Tongue (tissue), 2 donors: Measurements from ENCODE around the gene BACH2. TPM values are rescaled to one million over a fixed set of nuclear protein-coding genes. Genes with fewer than 3 reads are reported as not detected.

Experiments
- DNase-seq: peaks from one replicate; pipeline ENCODE4 v3.0.0-alpha.2; 2015
- total RNA-seq: library from RNA; depleted of rRNA; stranded (reverse); fragments of >200 nt; gene quantifications from one replicate; pipeline ENCODE4 v1.2.3, GENCODE V29; 2014

BACH2 gene
- total RNA-seq, 1 donor from 2014 or later, result 8.3 TPM

DNA sequence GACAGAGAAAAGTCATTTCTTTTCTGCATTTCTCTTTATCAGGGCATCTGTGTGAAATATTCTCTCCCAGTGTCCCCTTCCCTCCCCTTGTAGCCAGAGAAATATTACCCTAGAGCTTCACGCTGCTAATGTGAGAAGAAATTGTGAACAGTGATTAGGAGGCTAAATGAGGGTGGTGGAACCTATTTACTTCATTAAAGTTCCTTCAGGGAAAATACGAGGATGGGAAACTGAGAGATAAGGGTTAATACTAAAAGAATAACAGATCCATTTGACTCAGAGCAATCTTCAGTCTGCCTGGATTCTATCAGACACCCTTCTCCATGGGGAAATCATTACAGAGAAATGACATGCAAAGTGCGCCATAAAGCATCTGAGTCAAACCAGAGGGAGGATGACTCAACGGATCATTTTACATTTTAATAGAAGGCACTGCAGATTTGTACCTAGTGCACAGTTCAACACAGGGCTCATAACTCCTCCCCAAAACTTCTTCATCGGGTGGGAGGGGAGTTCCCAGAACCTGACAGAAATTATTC is 271.1 kb downstream of the BACH2 start:
- peak; percentile 54 for DNase-seq

DNA sequence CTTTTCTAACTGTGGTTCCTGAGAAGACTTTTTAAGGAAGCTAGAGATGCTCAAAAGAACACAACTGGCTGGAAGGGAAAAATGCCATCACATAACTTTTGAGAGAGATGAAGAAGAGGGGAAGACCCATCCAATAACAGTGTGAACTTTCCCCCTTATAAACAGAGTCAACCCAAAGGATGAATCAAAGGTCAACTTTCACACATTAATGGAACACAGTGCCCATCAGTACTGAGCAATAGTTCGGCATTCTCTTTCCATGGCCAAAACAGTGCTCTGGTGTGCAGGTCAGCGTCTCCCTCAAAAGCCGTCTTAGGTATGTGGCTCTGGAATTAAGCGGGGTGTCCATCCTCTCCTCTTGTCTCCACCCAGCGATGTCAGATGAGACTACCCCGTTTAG is 272.0 kb downstream of the BACH2 start:
- no peak for DNase-seq

DNA sequence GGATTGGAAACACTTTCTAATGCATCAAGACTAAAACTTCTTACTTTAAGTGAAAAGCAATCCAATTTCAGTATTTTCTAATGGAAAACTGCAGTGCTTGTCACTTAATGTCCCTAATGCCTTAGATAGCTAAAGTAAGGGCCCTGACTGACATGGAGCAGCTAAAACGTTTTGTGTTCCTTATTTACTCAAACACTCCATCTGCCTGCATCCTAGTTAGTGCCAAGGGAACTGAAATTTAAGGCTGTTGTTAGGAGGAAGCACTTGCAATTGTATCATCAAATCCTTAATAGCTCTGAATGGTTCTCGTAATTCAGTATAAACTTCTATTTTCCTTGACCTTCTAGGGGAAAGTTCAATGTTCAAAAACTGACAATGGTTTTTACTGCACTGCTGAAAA is 274.9 kb downstream of the BACH2 start:
- DNase-seq, result no peak

DNA sequence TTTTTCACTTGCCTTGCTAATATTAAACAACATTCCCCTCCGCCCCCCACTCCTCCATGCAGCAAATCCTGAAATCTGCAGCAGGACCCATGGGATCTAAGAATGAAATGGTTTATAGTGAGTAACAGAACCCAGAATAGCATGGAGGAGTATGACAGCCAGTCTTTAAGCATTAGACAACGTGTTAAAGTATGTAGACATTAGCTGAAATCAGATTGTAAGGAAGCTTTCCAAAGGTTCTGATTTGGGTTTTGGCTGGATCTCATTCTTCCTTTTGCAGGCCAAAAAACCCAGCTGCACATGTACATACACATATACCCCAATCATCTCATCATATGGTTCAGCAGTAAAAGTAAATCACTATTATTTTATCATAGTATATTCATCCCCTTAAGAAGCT is 275.9 kb downstream of the BACH2 start:
- peak; percentile 28 for DNase-seq

DNA sequence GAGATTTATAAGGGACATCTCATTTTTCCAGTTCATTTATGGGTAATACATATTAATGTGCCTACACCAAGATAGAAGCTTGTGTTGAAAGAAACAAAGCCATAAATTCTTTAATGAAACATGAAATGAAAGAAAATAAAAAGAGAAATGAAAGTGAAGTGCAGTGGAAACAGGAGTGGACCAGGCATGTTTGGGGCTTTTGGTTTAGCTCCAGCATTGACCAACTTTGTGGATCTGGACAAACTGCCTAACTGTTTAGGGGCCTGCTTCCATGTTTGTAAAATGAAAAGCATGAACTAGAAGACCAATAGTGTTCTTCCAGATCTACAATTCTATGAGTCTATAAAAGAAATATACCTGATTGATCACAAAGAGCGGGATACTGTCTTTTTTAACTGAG is 277.4 kb downstream of the BACH2 start:
- no peak for DNase-seq

DNA sequence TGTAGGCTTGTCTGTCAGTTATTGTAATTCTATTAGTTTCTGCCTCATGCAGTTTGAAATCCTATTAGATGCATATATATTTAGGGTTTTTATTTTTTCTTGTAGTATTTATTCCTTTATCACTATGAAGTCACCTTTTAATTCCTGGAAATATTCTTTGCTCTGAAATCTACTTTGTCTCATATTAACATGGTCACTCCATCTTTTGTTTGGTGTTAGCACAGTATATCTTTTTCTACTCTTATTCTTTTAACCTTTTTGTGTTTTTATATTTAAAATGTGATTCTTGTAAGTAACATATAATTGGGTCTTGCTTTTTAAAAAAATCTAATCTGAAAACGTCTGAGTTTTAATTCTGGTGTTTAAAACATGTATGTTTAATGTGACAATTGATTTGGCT is 280.8 kb downstream of the BACH2 start:
- DNase-seq, result no peak

DNA sequence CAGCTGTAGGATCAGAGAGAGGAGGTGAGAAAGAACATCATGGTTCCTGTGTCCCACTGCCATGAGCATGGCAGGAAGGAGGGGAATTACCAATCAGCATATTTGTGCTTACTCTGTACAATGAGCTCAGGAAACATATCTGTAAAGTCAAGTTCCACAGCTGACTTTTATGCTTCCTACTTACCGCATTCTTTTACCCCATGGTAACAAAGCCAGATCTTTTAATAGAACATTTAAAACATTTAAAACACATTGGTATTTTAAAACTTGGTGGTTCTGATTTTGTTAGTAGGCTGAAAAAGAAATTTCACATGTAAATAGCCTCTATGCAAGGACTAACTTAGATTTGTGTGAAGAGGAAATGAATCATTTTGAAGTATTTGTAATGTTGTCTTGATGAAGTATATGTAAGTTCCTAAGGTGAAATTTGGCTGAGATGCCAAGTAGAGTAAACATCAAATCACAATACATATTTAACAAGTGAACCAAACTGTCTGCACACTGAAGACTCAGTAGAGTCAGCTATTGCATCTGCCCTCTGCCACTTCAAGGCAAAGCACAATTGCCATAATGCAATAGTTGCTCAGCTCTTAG is 287.6 kb downstream of the BACH2 start:
- no peak for DNase-seq

DNA sequence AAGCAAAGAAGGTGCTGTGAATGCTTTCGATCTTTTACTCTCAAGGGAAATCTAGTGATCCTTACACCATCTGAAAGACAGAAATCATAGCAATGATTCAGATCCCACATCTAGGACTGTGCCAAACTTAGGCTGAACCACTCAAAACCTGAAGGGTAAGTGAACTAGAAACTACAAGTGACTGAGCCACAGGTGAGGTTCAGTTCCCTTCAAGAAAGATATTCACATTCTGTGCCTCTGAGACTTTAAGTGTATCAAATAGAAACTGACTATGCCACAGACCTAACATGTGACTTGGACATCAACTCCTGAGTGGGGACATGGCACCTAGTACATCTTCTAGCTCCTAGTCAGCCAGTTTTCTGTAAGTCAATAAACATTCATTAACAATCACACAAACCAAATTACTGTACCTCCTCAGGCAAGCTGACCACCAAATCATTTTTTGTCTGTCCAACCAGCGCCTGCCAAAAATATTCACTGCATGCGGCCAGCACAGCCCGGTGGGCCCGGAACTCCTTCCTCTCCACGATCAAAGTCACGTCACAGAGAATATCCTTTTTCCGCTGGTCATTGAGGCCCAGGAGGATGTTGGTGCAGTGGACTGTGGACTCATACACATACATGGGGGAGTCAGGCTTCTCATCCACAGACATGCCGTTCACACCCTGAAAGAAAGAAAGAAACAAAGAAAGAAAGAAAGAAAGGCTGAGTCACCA is 288.3 kb downstream of the BACH2 start:
- DNase-seq, result no peak

DNA sequence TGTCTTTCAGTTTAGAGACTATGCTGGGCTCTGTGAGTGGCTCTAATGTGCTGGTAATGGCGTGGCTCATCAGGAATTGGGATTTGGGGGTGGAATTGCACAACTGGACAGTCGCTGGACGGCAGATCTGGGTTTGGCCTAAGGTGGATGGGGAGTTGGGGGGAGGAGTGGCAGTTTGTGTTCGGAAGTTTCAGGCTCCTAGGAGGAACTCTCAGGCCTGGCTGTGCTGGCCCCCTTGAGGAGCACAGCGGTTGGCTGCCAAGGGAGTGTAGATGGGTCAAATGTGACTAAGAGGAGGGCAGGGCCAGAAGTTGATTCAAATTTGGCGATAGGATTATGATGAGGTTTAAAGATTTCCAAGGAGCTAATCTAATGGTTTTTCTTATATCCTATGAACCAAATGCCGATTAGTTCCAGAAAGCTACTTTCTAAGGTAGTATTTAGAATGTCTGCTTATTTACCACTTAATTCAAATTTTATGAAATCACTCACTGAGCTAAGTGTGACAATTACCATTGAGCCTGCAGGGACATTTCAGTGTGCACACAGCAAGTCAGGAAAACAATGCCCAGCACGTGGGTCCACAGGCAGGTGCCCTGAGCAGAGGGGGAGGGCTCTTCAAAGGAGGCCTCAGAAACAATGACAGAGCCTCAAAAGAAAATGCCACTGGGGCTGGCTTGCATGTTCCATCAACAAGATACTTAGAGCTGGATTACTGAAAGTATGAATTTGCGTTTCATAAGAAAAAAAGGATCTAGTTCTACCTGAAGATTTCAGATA is 291.4 kb downstream of the BACH2 start:
- no peak for DNase-seq

DNA sequence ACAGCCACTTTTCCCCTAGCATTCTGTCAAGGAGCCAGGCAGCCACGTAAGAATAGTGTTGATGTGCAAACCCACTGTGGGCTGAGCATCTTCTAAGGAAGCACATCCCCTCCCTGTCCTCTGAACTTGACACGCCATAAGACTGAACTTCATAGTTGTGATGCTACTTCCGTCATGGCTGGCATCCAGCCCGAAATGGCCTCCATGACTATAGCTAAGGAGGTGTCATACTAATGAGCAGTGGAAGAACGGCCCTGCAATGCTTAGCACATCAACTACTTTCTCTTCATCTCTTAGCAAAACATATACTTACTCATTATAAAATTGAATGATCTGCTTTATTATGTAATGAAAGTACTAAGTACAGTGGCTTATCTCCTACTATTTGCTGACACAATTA is 292.1 kb downstream of the BACH2 start:
- no peak for DNase-seq

DNA sequence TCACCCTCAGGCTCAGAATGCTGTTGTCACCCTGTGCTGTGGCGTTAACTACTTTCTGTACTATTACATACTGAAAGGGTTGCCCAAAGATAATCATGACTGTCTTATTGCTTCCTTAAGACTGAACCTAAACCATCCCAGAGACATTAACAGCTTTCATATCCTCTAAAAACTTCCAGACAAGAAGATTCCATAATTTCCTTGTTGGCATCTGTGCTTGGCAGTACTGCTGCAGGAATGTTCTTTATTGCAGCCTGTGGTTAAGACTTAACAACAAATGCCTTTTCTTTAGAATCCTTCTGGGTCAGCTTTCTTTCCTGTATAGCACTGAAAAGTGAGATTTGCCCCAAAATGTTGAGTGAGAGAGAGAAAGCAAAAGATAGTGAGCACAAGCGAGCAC is 292.7 kb downstream of the BACH2 start:
- no peak for DNase-seq

DNA sequence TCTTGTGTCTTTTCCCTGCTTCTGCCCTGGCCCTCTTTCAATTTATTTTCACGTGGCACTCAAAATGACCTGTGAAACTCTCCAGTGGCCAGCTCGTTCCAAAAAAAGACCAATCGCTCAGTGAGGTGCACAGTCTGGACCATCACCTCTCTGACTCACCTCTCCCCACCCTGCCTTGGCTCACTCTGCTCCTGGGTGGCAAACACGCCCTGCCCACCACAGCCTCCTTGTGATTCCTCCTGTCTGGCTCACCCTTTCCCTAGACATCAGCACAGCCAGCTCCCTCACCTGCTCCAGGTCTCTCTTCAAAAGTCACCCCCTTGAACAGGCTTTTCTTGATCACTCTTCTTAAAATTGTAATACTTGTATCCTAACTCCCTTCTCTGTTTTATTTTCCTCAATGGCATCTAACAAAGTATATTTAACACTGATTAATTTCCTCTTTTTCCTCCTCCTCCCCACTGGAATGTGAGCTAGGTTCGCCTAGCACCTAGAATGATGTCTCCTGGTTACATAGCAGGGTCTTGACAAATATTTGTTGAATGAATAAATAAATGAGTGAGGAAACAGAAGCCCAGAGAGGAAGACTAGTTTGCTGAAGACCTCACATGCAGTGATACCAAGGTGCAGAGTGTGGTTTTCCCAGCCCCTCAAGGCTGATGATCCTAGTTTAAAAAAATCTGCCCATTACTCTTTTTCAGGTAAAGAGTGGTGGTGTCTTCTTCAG is 293.4 kb downstream of the BACH2 start:
- DNase-seq, result no peak

DNA sequence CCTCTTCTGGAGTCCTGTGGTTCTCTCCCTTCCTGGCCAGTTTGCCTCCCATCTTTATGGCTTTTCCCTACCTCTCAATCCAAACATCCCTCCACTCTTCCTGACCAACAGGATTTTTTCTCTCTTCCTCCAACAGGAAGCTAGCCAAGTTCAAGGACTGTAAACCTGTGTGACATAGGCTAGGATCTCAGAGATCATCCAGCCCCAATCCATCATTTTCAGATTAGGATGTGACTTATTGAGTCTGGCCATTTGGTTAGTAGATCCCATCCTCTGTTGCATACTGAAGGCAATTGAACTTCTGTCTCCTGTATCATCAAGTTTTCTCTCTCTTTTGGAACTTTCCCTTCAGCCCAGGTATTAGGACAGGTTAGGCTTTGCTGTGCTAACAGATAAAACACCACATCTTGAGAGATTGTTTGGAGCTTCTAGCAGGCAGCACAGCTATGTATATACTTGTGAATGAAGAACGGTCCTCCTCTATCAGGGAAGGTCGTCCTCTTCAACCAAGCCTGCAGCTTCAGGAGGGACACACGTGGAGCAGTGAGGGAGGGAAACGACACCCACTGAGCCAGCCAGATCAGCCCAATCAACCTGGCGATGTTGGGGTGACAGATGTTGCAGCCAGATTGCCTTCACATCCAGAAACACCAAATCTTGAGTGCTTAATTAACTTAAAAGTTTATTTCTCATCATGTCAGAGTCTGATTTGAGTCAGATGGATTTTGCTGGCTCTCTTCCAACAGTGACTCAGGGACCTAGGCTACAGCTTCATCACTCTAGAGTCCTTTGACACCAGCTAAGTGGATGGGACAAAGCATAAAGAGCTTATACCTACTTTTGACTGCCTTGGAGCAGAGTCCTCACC is 295.5 kb downstream of the BACH2 start:
- DNase-seq, result no peak

DNA sequence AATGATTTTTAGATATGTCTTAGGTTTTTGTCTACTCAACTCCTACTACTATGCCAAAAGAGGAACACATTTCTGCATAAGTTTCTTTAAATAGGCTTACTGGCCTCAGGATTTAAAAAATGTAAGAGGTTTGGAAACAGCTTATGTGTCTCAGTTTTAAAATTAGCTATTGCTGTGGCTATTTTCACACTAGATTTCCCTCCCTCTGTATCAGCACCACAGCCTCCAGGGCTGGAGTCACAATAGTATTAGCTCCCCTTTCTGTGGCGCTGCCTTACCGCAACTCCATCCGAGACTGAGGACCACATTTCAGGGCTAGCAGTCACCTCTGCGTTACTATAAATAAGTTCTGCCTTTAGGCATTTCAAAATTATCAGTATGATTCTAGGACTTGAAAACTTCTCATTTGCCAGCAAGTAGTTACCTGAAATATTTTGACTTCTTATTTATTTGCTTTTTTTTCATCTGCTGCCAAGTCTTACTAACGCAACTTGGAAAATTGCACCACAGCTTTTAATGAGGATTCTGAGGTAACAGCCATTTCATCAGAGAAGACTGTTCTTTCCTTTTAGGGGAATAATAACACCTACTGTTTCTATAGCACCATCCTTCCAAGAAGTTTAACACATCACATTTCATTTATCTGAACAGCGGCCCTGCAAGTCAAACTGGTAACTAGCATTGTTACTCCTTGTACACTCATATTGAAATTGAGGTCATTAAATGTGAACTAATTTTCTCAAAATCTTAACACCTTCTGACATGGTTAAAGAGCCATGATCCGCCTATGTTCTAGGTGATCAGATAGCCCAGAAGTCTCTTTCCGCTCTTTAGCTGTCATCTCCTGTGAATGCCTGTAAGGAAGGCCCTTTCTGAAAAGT is 296.5 kb downstream of the BACH2 start:
- no peak for DNase-seq

DNA sequence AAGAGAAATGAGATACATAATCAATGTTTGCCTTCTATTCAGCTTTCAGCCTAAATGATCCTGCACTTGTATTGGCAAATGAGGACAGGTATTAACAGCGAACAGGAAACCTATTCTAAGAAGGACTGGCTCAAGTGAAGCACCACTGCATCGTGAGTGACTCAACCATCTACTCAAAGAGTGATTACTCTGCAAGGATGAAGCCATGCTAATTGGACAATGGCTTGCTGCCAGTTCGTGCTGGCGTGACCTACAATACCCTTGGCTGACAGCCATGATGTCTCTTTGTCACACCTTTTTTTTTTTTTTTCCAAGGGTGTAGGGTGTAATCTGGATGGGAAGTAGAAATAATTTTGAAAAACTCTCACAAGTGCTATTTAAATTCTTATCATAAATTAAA is 297.5 kb downstream of the BACH2 start:
- DNase-seq, result peak; percentile 69

DNA sequence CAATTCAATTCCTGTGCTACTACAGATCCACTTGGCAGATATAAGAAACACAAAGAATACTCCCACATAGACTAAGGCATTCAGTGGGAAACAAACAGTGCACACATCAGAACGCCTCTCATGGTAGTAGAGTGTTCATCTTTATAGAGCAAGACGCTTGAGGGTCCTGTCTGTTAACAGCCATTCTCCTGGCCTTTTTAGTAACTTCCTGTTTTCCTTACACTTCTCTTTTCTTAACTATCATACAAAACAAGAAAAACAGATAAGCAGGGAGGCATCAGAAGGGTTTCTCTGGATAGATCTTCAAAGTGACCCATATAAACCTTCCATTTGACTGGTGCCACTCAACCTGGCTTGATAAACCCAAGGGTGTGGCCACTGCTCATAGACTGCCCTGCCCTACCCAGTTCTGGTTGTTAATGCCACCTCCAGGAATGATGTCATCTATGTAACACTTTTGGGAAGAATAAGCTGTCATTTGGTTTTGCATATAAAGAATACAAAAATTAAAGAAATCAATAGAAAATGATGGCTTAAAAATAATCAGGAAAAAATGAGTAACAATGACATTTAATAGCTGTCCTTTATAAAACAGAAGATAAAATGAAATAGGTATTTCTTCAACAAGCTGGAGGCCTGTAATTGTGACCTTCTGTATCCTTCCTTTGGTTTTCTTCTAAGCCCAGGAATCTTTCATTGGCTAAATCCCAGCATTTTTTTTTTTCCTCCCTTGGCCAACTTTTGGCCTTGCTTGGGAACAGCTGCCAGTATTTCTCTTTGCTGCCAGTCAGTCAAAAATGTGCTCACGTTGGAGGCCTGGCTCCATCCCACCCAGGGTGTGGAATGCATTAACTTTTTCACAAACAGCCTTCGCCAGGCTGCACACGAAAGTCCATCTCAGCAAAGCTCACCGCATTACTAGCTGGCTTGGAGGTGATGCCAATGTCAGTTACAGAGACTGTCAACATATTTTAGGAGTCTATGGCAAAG is 298.9 kb downstream of the BACH2 start:
- DNase-seq, result peak; percentile 84

DNA sequence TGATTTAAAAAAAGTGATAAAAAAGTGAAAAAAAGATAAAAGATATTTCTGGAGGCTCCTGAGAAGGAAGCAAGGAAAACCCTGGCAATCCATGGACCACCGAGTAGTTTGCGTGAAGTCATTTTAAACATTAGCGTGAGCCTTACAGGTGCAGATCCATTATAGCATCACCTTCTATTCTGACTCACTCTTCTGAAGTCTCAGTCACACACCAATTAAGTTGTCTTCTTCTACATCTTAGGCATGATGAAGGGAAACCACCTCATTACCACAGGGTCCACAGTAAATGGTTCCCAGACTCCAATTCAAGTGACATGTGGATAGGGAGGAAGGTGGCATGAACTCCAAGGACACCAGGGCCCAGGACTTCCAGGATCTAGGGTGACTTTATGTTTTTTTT is 303.2 kb downstream of the BACH2 start:
- no peak for DNase-seq

DNA sequence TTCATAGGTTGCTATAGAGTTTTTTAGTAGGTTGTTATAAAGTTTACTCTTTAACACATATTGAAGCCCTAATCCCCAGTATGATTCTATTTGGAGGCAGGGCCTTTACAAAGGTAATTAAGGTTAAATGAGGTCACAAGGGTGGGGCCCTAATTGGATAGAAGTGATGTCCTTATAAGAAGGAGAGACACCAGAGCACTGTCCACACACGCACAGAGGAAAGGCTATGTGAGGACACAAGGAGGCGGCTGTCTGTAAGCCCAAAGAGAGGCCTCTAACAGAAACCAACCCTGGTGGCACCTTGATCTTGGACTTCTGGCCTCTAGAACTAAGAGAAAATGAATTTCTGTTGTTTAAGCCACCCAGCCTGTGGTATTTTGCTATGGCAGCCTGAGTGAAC is 303.8 kb downstream of the BACH2 start:
- DNase-seq, result no peak

DNA sequence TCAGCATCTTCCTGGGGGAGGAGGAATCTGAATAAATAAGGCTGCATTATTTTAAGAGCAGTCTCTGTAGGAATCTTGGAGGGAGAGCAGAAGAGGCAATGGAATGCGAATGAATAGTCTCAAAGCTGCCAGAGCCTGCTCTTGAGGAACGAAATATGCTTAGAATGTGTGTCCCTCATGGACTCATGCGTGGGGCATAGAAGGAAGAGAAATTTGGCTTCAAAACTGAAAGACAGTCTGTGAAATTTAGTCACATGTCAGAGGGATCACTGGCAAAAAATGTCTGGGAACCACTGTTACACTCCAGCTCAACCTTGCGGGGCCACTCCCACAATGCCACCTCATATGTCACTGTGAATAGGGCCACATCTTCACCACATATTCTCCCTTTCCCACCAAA is 306.9 kb downstream of the BACH2 start:
- no peak for DNase-seq
